T-helper 17 cell (primary cell): Measurements from ENCODE around the gene LRRC30. TPM values are rescaled to one million over a fixed set of nuclear protein-coding genes. Genes with fewer than 3 reads are reported as not detected.

Experiments used
- ATAC-seq: fragments of 150-1000 bp; cut with Tn5 transposase; 2 replicates; pipeline ENCODE4 v1.10.0; 2021; ENCODE audit warnings: mild to moderate bottlenecking, moderate library complexity
- DNase-seq, 3 donors: peaks; one replicate each; pipeline versions ENCODE4 v3.0.0 to v3.0.0-alpha.2; 2020 to 2021
- H3K9me3 ChIP-seq: one replicate; pipeline ENCODE4 v1.7.0; 2013; ENCODE audit warnings: low read length, mild to moderate bottlenecking; ENCODE audit not compliant: control insufficient read depth, poor library complexity, severe bottlenecking
- H3K27ac Mint-ChIP-seq: one replicate; pipeline ENCODE4 v1.8.0; 2022; ENCODE audit warnings: mild to moderate bottlenecking, moderate library complexity, mixed read lengths
- H3K27me3 Mint-ChIP-seq: one replicate; pipeline ENCODE4 v1.8.0; 2022; ENCODE audit warnings: mixed read lengths
- H3K36me3 Mint-ChIP-seq: one replicate; pipeline ENCODE4 v1.8.0; 2022; ENCODE audit warnings: low read depth, mixed read lengths
- H3K4me1 Mint-ChIP-seq: one replicate; pipeline ENCODE4 v1.8.0; 2022; ENCODE audit warnings: mild to moderate bottlenecking, mixed read lengths
- H3K4me3 Mint-ChIP-seq: one replicate; pipeline ENCODE4 v1.8.0; 2022; ENCODE audit warnings: mild to moderate bottlenecking, moderate library complexity, mixed read lengths
- total RNA-seq, 4 donors: library from RNA in 2 of 4; stranded (reverse) in 2 of 4; gene quantifications; one replicate each; pipeline ENCODE4 v1.2.3 and lab custom pipeline; 2022 to 2026

LRRC30 gene
- total RNA-seq, 2 donors from 2014 or later, result not detected

- DNase-seq (no peak), ATAC-seq (no peak)
- Mint-ChIP-seq H3K4me1 (no peaks in the 10 kb centered on the region), H3K27ac (no peak overlapping the region), H3K4me3 (no peak overlapping the region), H3K36me3 (no peaks in the 10 kb centered on the region), H3K27me3 (no peaks in the 10 kb centered on the region)
- H3K9me3 ChIP-seq, result no peaks in the 10 kb centered on the region
These were observed 9.3 kb upstream of the LRRC30 start for GRCh38 chr18:7221424-7222155.

- Mint-ChIP-seq H3K27me3 (no peaks in the 10 kb centered on the region), H3K36me3 (no peaks in the 10 kb centered on the region), H3K27ac (no peak overlapping the region), H3K4me1 (no peaks in the 10 kb centered on the region), H3K4me3 (no peak overlapping the region)
- ATAC-seq (no peak), DNase-seq (no peak)
- no peaks in the 10 kb centered on the region for H3K9me3 ChIP-seq
These were observed 6.7 kb upstream of the LRRC30 start for GRCh38 chr18:7224198-7224597.

- H3K36me3 Mint-ChIP-seq, result no peaks in the 10 kb centered on the region
- H3K27ac Mint-ChIP-seq, result no peak overlapping the region
- no peaks in the 10 kb centered on the region for H3K9me3 ChIP-seq
- DNase-seq (no peak), ATAC-seq (no peak)
- no peaks in the 10 kb centered on the region for H3K27me3 Mint-ChIP-seq
- no peaks in the 10 kb centered on the region for H3K4me1 Mint-ChIP-seq
- H3K4me3 Mint-ChIP-seq, result no peak overlapping the region
These were observed 1.3 kb downstream of the LRRC30 start for GRCh38 chr18:7232218-7232617.

GRCh38 chr18:7233134-7233810 is 2.4 kb downstream of the LRRC30 start:
- H3K9me3 ChIP-seq, result no peaks in the 10 kb centered on the region
- Mint-ChIP-seq H3K4me1 (no peaks in the 10 kb centered on the region), H3K27me3 (no peaks in the 10 kb centered on the region), H3K27ac (no peak overlapping the region), H3K4me3 (no peak overlapping the region), H3K36me3 (no peaks in the 10 kb centered on the region)
- no peak for DNase-seq
- ATAC-seq, result no peak

- no peak for DNase-seq
- Mint-ChIP-seq H3K36me3 (no peaks in the 10 kb centered on the region), H3K27ac (no peak overlapping the region), H3K4me3 (no peak overlapping the region), H3K27me3 (no peaks in the 10 kb centered on the region), H3K4me1 (no peaks in the 10 kb centered on the region)
- ATAC-seq, result no peak
- H3K9me3 ChIP-seq, result no peaks in the 10 kb centered on the region
These were observed 3.2 kb downstream of the LRRC30 start for GRCh38 chr18:7234091-7234490.

- no peak overlapping the region for H3K27ac Mint-ChIP-seq
- H3K4me3 Mint-ChIP-seq, result no peak overlapping the region
- ATAC-seq, result no peak
- no peaks in the 10 kb centered on the region for H3K9me3 ChIP-seq
- H3K4me1 Mint-ChIP-seq, result no peaks in the 10 kb centered on the region
- H3K36me3 Mint-ChIP-seq, result no peaks in the 10 kb centered on the region
- DNase-seq, result no peak
- no peaks in the 10 kb centered on the region for H3K27me3 Mint-ChIP-seq
These were observed 4.1 kb downstream of the LRRC30 start for GRCh38 chr18:7234956-7235355.

GRCh38 chr18:7236072-7236471 is 5.2 kb downstream of the LRRC30 start:
- Mint-ChIP-seq H3K36me3 (no peaks in the 10 kb centered on the region), H3K4me1 (no peaks in the 10 kb centered on the region), H3K27me3 (no peaks in the 10 kb centered on the region), H3K27ac (no peak overlapping the region), H3K4me3 (no peak overlapping the region)
- DNase-seq (no peak), ATAC-seq (no peak)
- H3K9me3 ChIP-seq, result no peaks in the 10 kb centered on the region

GRCh38 chr18:7236933-7237332 is 6.0 kb downstream of the LRRC30 start:
- Mint-ChIP-seq H3K36me3 (no peaks in the 10 kb centered on the region), H3K27me3 (no peaks in the 10 kb centered on the region), H3K4me1 (no peaks in the 10 kb centered on the region), H3K27ac (no peak overlapping the region), H3K4me3 (no peak overlapping the region)
- no peaks in the 10 kb centered on the region for H3K9me3 ChIP-seq
- ATAC-seq, result no peak
- no peak for DNase-seq

GRCh38 chr18:7237673-7238272 is 6.9 kb downstream of the LRRC30 start:
- no peaks in the 10 kb centered on the region for H3K9me3 ChIP-seq
- H3K27me3 Mint-ChIP-seq, result no peaks in the 10 kb centered on the region
- ATAC-seq, result no peak
- no peak overlapping the region for H3K27ac Mint-ChIP-seq
- DNase-seq, result no peak
- no peak overlapping the region for H3K4me3 Mint-ChIP-seq
- H3K4me1 Mint-ChIP-seq, result no peaks in the 10 kb centered on the region
- H3K36me3 Mint-ChIP-seq, result no peaks in the 10 kb centered on the region

- H3K36me3 Mint-ChIP-seq, result no peaks in the 10 kb centered on the region
- H3K27me3 Mint-ChIP-seq, result no peaks in the 10 kb centered on the region
- no peak overlapping the region for H3K4me3 Mint-ChIP-seq
- ATAC-seq (no peak), DNase-seq (no peak)
- no peak overlapping the region for H3K27ac Mint-ChIP-seq
- no peaks in the 10 kb centered on the region for H3K4me1 Mint-ChIP-seq
- no peaks in the 10 kb centered on the region for H3K9me3 ChIP-seq
These were observed 12.0 kb downstream of the LRRC30 start for GRCh38 chr18:7242926-7243325.

GRCh38 chr18:7248877-7249276 is 18.0 kb downstream of the LRRC30 start:
- DNase-seq (no peak), ATAC-seq (no peak)
- H3K4me3 Mint-ChIP-seq, result no peak overlapping the region
- no peaks in the 10 kb centered on the region for H3K27me3 Mint-ChIP-seq
- no peak overlapping the region for H3K27ac Mint-ChIP-seq
- no peaks in the 10 kb centered on the region for H3K4me1 Mint-ChIP-seq
- H3K36me3 Mint-ChIP-seq, result no peaks in the 10 kb centered on the region
- H3K9me3 ChIP-seq, result no peaks in the 10 kb centered on the region

GRCh38 chr18:7254163-7254562 is 23.3 kb downstream of the LRRC30 start:
- DNase-seq (no peak), ATAC-seq (no peak)
- no peaks in the 10 kb centered on the region for H3K36me3 Mint-ChIP-seq
- H3K27ac Mint-ChIP-seq, result no peak overlapping the region
- H3K27me3 Mint-ChIP-seq, result peaks cover 4% of the 10 kb centered on the region
- no peaks in the 10 kb centered on the region for H3K9me3 ChIP-seq
- H3K4me3 Mint-ChIP-seq, result no peak overlapping the region
- no peaks in the 10 kb centered on the region for H3K4me1 Mint-ChIP-seq

- no peak for ATAC-seq
- H3K4me1 Mint-ChIP-seq, result no peaks in the 10 kb centered on the region
- DNase-seq, result no peak
- H3K9me3 ChIP-seq, result no peaks in the 10 kb centered on the region
- no peak overlapping the region for H3K4me3 Mint-ChIP-seq
- H3K27me3 Mint-ChIP-seq, result peaks cover 4% of the 10 kb centered on the region
- no peak overlapping the region for H3K27ac Mint-ChIP-seq
- H3K36me3 Mint-ChIP-seq, result no peaks in the 10 kb centered on the region
These were observed 24.2 kb downstream of the LRRC30 start for GRCh38 chr18:7255054-7255453.

- H3K4me1 Mint-ChIP-seq, result no peaks in the 10 kb centered on the region
- H3K27me3 Mint-ChIP-seq, result peaks cover 4% of the 10 kb centered on the region
- H3K4me3 Mint-ChIP-seq, result no peak overlapping the region
- no peaks in the 10 kb centered on the region for H3K9me3 ChIP-seq
- H3K36me3 Mint-ChIP-seq, result no peaks in the 10 kb centered on the region
- ATAC-seq, result no peak
- H3K27ac Mint-ChIP-seq, result no peak overlapping the region
- no peak for DNase-seq
These were observed 24.8 kb downstream of the LRRC30 start for GRCh38 chr18:7255643-7256042.
